GM19240 (cell line): ENCODE measurements around the gene TBC1D22B.
A peak's percentile ranks its signal among the peaks of the same experiment; 100 is the strongest.

Experiments
- DNase-seq: peaks from one replicate; pipeline ENCODE4 v3.0.0; 2011; ENCODE audit warnings: low spot score; ENCODE audit not compliant: insufficient read length

TBC1D22B gene

GRCh38 chr6:37354526-37355384 is 97.2 kb downstream of the TBC1D22B start:
- no peak for DNase-seq

- DNase-seq: no peak
Observed at GRCh38 chr6:37357288-37357687, 99.7 kb downstream of the TBC1D22B start.

DNA sequence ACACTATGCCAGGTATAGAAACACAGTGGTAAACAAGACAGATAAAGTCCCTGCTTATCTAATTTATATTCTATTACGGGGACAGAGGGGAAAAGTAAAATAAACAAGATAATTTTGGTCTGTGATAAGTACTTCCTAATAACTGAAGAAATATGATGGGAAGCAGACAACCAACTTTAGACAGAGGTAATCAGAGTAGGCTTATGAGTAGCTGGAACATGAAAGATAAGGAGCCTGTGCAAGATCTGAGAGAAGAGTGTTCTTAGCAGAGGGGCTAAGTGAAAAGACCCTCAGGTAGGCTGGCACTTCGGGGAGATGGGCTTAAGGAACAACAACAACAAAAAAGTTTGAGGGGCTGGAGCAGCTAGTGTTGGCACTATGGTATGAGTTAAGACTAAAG is 100.3 kb downstream of the TBC1D22B start:
- DNase-seq: no peak

DNA sequence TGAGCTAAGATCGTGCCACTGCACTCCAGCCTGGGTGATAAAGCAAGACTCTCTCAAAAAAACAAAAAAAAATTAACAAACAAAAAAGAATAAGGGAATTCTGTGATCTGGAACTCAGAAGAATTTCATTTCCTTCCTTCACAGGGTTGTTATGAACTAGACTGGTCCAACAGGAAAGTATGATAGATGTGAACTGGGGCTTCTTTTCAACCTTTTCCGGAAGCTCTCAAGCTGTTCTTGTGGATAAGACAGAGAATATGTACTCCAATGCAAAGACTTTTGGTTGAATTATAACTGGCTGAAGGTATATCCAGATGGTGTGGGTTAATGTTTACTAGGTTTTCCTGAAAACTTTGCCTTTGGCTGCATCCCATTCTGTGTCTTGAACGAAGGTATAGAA is 101.5 kb downstream of the TBC1D22B start:
- DNase-seq: no peak

DNA sequence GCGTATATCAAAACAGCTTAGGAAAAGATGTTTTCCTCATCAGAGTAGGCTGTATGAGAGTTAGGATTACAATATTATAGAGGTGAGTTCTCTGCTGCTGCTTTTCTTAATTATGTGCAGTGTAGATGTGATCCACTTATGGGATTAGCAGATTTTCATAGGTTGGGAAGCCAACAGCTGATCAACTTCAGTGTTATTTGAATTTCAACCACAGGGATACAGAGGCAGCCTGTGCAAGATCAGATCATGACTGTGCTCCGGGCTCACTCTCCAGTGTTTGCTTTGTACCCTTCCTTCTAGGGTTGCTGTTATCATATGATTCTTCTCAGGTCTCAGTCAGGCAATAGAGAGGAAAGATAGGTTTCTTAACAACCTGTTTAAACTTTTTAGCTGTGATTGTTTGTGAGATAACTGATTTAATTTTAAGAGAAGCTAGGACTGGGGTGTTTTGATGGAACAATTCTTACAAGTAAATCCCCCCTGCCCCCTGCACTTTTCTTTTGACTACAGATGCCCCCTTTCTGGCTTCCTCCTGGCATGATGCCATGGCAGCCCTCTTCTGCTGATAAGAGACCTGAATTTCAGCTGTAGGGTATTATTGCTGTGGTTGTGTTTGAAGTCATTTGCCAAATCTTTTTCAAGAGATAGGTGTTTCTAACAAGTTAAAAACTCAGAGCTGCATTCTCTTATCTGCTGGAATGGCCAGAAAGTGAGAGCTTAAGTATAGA is 104.7 kb downstream of the TBC1D22B start:
- DNase-seq: no peak

DNA sequence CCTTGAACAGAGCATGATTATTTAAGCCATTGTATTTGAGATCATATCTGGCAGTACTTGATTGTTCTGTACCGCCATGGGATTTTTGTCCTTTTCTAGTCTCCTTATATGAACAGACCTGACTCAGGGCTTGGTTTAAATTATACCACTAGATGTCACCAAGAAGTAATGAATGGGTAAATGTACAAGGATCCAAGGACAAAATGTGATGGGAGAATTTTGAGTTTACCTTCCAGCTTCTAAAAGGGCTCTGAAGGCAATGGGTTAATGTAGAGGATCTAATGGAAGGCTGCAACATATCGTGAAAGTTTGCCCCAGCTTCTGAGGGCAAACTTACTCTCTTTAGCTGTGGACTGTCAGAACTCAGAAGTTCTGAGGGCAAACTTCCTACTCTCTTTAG is 108.2 kb downstream of the TBC1D22B start:
- no peak for DNase-seq

- DNase-seq: no peak
Observed at GRCh38 chr6:37366910-37367309, 109.3 kb downstream of the TBC1D22B start.

DNA sequence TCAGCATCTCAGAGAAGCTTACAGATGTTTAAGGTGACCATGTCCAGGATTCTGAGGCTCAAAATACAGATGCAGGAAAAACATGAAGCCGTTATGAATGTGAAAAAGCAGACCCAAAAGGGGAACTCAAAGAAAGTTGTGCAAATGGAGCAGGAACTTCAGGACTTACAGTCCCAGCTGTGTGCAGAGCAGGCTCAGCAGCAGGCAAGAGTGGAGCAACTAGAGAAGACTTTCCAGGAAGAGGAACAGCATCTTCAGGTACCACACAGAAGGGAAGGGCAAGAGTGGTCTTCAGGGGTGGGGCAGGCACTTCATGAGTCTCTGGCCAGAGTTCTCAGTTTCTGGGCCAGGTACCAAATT is 111.4 kb downstream of the TBC1D22B start:
- no peak for DNase-seq

DNA sequence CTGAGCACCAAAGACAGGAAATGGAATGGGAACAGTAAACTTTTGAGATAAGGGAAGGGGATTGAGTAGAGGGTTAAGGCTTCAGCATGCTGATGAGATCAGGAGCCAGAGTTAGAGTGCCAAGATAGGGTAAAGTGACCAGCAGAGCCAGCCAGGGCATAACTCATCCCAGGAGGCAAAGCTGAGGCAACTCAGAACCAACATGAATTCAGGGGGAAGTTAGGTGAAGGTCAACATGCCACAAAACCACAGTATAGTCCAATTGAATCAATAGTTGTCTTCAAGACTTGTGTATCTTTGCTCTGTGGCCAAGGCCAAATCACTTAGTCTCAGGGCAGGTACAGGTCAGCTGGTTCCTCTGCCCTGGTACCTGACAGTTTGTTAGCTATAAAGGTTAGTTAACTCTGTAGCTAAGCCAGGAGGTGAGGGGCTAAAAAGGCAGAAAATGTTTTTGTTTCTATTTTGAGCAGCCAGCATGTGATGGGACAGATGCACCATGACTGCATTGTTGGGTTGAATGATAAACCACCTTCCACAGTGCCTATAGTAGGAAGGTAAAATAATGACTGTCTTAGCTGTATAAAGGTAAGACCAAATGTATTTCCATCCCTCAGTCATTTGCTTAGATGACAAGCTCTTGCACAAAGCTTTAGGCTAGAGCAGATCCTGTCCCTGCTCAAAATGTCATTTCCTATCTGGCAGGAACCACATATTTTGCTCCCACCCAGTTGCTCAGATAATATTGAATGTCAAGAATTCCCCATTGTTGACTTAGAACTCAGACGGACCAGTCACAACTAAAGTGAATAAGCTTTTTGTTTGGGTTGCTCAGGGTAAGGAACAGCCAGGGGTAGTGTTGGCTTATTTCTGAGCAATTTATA is 112.0 kb downstream of the TBC1D22B start:
- DNase-seq: no peak

DNA sequence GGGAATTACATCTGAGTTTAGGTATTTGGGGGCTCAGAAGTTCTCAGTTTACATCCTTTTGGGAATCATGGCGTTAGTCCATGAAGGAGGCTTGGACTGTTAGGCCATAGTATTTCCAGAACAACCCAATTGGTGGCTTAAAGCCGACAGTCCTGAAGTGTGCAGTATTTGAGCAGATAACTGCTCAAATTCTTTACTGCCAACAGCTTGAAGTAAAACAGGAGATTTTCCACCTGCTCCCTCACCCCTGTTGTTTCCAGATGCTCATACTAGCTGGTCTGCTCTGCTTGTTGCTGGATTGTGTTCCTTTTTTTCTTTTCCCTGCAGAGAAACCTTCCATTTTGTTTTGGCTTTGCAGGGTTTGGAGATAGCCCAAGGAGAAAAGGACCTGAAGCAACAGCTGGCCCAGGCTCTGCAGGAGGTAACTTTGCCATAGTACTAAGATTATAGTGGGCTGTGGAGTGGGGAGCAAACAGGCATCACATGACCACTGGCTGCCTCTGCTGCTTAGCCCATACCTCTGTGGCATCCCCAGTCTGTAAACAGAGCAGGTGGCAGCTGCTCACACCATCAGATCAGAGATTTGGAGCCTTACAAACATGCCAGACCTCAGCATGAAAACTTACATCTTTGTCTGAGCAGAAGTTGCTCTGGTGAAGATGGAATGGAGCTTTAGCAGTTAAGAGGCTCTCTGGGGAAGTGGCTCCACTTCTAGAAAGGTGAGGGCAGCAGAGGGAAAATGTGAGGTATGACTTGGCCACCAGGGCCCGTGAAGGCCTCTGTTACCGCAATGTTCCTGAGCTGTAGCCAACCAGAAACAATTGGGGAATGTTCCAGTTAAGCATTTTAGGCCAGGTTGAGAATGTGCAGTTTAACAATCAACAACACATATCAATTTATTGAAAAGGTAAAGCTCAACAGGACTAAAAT is 113.8 kb downstream of the TBC1D22B start:
- no peak for DNase-seq

- no peak for DNase-seq
Observed at GRCh38 chr6:37372116-37372515, 114.5 kb downstream of the TBC1D22B start.

DNA sequence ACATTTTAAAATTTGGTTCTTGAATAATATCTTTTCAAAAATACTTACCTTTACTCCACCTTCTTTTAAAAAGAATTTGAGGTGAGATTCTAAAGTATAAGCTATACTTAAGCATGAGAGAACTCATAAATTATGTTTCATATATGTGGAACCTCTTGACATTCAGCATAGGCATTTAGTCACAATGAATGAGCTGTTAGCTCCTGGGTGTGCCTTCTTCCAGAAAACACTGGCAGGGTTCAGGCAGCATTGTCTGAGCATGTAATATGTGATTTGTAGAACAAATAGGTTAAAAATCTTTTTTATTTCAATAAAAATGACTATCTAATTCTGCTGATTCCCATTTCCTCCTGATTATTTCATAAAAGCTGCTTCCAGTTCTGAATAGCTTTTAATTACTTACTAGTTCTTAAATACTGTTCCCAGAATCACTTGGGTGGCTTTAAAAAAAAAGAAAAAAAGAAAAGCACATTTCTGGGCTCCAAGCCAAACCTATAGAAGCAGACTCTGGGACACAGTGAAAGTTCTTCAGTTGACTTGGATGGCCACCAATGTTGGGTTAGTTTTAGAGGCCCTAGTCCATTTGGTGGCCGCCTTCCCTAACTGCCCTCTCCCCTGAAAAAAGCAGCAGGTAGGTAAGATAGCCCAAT is 116.4 kb downstream of the TBC1D22B start:
- no peak for DNase-seq

DNA sequence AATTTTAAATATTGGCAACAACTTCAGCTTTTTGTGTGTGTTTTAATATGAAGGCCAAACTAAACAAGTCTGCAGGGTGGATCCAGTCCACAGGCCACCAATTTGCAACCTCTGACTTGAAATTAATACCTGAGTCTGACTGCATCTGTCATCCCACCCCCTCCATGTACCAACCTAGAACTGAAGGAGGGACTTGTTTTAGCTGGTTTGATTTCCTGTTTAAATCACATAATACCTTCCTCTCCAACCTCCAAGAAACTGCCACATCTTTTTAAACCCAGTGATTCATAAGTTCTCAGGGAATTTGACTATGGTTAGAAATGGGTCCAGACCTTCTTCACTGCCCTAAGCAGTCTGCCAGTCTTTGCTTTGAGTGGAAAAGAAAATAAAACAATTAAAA is 117.8 kb downstream of the TBC1D22B start:
- DNase-seq: no peak

DNA sequence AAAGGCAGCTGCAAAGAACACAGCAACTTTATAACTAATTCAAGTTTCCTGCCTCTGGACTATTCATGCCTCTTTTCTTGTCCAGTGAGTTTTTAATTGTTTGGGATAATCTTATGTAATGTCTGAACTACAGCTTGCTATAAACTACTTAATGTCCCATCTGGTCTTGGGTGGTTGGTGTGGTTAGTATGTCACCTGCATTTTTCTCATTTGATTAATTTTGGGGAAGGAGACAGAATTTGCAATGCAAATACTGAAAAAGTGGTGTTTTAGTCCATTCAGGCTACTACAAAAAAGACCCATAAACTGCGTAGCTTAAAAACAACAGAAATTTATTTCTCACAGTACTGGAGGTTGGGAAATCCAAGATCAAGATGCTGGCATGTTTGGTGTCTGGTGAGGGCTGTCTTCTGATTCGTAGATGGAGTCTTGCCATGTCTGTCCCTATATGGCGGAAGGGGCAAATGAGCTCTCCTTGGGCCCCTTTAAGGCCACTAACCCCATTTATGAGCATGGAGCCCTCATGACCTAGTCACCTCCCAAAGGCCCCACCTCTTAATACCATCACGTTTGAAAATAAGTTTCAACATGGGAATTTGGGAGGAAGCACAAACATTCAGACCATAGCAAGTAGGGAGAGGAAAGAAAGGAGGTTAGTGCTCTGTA is 118.6 kb downstream of the TBC1D22B start:
- DNase-seq: no peak

DNA sequence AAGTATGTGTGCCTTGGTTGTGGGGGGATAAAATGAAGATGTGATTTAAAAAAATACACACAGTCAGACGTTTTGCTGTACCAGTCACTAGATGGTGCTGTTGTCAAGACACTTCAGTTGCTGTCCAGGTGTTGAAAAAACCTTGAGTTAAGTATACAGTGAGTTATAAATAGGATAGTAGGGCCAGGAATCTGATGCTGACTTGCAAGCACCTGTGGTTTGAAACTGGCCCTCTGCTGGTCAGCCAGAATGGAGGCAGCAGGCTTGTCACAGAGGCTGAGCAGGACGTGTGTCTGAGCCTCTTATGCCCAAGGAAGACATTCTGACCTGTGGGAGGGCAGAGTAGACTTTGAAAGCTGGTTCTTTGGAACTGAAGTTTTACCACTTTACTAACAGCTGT is 124.0 kb downstream of the TBC1D22B start:
- DNase-seq: peak; percentile 13
